ENCODE measurements around the gene ADGRE3.
"Not testable (repeated sequence)": the region's sequence is repeated elsewhere in the genome, so short reads cannot be mapped to it uniquely, and the experiment has no call there.

Gene ADGRE3

GRCh38 chr19:14629557-14629956, 45.1 kb downstream of the ADGRE3 start:
- no peak for TF ChIP-seq CTCF (IDR thresholded peaks at IDR 0.05; ENCODE audit: low read depth, low read length, missing control alignments)
- H3K4me3 ChIP-seq (replicated peaks; ENCODE audit: low read depth, low read length): no peak overlapping the region
- no peak for DNase-seq (ENCODE audit: extremely low read depth, low read depth)

GRCh38 chr19:14624491-14624890, 50.2 kb downstream of the ADGRE3 start:
- H3K4me3 ChIP-seq (replicated peaks; ENCODE audit: low read depth, low read length); DNase-seq (ENCODE audit: extremely low read depth, low read depth): not testable (repeated sequence)

- DNase-seq (ENCODE audit: extremely low read depth, low read depth): no peak
- H3K4me3 ChIP-seq (replicated peaks; ENCODE audit: low read depth, low read length): no peak overlapping the region
- no peak for TF ChIP-seq CTCF (IDR thresholded peaks at IDR 0.05; ENCODE audit: low read depth, low read length, missing control alignments)
These were observed 55.2 kb downstream of the ADGRE3 start for GRCh38 chr19:14619404-14619803.

- TF ChIP-seq CTCF (IDR thresholded peaks at IDR 0.05; ENCODE audit: low read depth, low read length, missing control alignments): no peak
- no peak for DNase-seq (ENCODE audit: extremely low read depth, low read depth)
- H3K4me3 ChIP-seq (replicated peaks; ENCODE audit: low read depth, low read length): no peak overlapping the region
These were observed 58.2 kb downstream of the ADGRE3 start for GRCh38 chr19:14616407-14616806.

- TF ChIP-seq CTCF (IDR thresholded peaks at IDR 0.05; ENCODE audit: low read depth, low read length, missing control alignments): no peak
- H3K4me3 ChIP-seq (replicated peaks; ENCODE audit: low read depth, low read length): no peak overlapping the region
- DNase-seq (ENCODE audit: extremely low read depth, low read depth): no peak
These were observed 59.0 kb downstream of the ADGRE3 start for GRCh38 chr19:14615623-14616022.

- TF ChIP-seq CTCF (IDR thresholded peaks at IDR 0.05; ENCODE audit: low read depth, low read length, missing control alignments): no peak
- DNase-seq (ENCODE audit: extremely low read depth, low read depth): no peak
- no peak overlapping the region for H3K4me3 ChIP-seq (replicated peaks; ENCODE audit: low read depth, low read length)
These were observed 60.6 kb downstream of the ADGRE3 start for GRCh38 chr19:14614099-14614412.

- H3K4me3 ChIP-seq (replicated peaks; ENCODE audit: low read depth, low read length); DNase-seq (ENCODE audit: extremely low read depth, low read depth): not testable (repeated sequence)
These were observed 61.1 kb downstream of the ADGRE3 start for GRCh38 chr19:14613399-14614098.

GRCh38 chr19:14612657-14613056, 62.0 kb downstream of the ADGRE3 start:
- no peak for DNase-seq (ENCODE audit: extremely low read depth, low read depth)
- H3K4me3 ChIP-seq (replicated peaks; ENCODE audit: low read depth, low read length): no peak overlapping the region
- TF ChIP-seq CTCF (IDR thresholded peaks at IDR 0.05; ENCODE audit: low read depth, low read length, missing control alignments): no peak

GRCh38 chr19:14612242-14612641, 62.4 kb downstream of the ADGRE3 start:
- DNase-seq (ENCODE audit: extremely low read depth, low read depth); H3K4me3 ChIP-seq (replicated peaks; ENCODE audit: low read depth, low read length): not testable (repeated sequence)
